ENCODE results near the gene LARP4.

GRCh38 chr12:50518090-50518489, 117.4 kb downstream of the LARP4 start:
- TF ChIP-seq CTCF (IDR thresholded peaks at IDR 0.05) (no peak), POLR2A (IDR thresholded peaks at IDR 0.05) (no peak)
